PC-9 (cell line): ENCODE data around the gene MMP11. TPM values are rescaled to one million over a fixed set of nuclear protein-coding genes. Genes with fewer than 3 reads are reported as not detected.
A peak's percentile ranks its signal among the peaks of the same experiment; 100 is the strongest.

ENCODE experiments used
- BruUV-seq: library from RNA; stranded (reverse); fragments of 400-500 nt; replicated peaks from 2 replicates; lab custom pipeline; 2021; lab: Mats Ljungman, UMichigan
- CTCF ChIA-PET: fragments of 300-600 bp; sonication (Branson Sonifier 250); formaldehyde crosslinking; loops from one replicate; lab custom pipeline; 2022; ENCODE audit warnings: antibody characterized with exemption; lab: Charles Lee
- POLR2A ChIA-PET: fragments of 300-600 bp; sonication (Branson Sonifier 250); formaldehyde crosslinking; loops from one replicate; lab custom pipeline; 2022; ENCODE audit warnings: antibody characterized with exemption; ENCODE audit not compliant: unreplicated experiment; lab: Charles Lee
- DNase-seq, 2 experiments: peaks; one replicate each; pipeline versions ENCODE4 v3.0.0 to v3.0.0-alpha.2; 2015 to 2022; ENCODE audit warnings: mixed read lengths in 1 of 2
- H2AFZ ChIP-seq: fragments of 200-600 bp; sonication (generic); 2 replicates; pipeline ENCODE4 v1.8.1; 2017; ENCODE audit warnings: antibody characterized with exemption
- H3F3A ChIP-seq: fragments of 200-600 bp; sonication (generic); 2 replicates; pipeline ENCODE4 v1.8.1; 2017; ENCODE audit warnings: antibody characterized with exemption, mild to moderate bottlenecking, low read depth; ENCODE audit not compliant: insufficient read depth
- H3K27ac ChIP-seq: fragments of 200-600 bp; sonication (generic); 2 replicates; pipeline ENCODE4 v1.6.1; 2016; ENCODE audit warnings: mixed run types
- H3K27me3 ChIP-seq: fragments of 200-600 bp; sonication (generic); 2 replicates; pipeline ENCODE4 v1.6.1; 2016; ENCODE audit warnings: low read depth, mixed run types; ENCODE audit not compliant: insufficient read depth
- H3K36me3 ChIP-seq: fragments of 200-600 bp; sonication (generic); 2 replicates; pipeline ENCODE4 v1.6.1; 2016; ENCODE audit warnings: low read depth, mixed run types
- H3K4me1 ChIP-seq: fragments of 200-600 bp; sonication (generic); replicated peaks from 2 replicates; pipeline ENCODE4 v1.6.1; 2016; ENCODE audit warnings: mixed run types; ENCODE audit not compliant: insufficient read depth
- H3K4me2 ChIP-seq: fragments of 200-600 bp; sonication (generic); 2 replicates; pipeline ENCODE4 v1.6.1; 2017; ENCODE audit warnings: mixed run types
- H3K4me3 ChIP-seq: fragments of 200-600 bp; sonication (generic); 2 replicates; pipeline ENCODE4 v1.6.1; 2016; ENCODE audit warnings: mixed run types
- H3K79me2 ChIP-seq: fragments of 200-600 bp; sonication (generic); 2 replicates; pipeline ENCODE4 v1.6.1; 2017; ENCODE audit warnings: low read depth, mixed run types
- H3K9me2 ChIP-seq: fragments of 200-600 bp; sonication (generic); 2 replicates; pipeline ENCODE4 v1.8.1; 2017; ENCODE audit warnings: mild to moderate bottlenecking; ENCODE audit not compliant: insufficient read depth
- H3K9me3 ChIP-seq: fragments of 200-600 bp; sonication (generic); 2 replicates; pipeline ENCODE4 v1.8.1; 2016; ENCODE audit warnings: low read depth; ENCODE audit not compliant: insufficient read depth
- H4K20me1 ChIP-seq: fragments of 200-600 bp; sonication (generic); 2 replicates; pipeline ENCODE4 v1.8.1; 2017; ENCODE audit not compliant: insufficient read depth
- CTCF ChIP-seq: fragments of 200-600 bp; sonication (generic); conservative IDR thresholded peaks from 2 replicates; pipeline ENCODE4 v1.6.1; 2017; ENCODE audit warnings: mixed run types, antibody characterized with exemption, mild to moderate bottlenecking, moderate library complexity
- EZH2 ChIP-seq: fragments of 200-600 bp; sonication (generic); IDR thresholded peaks from 2 replicates; pipeline ENCODE4 v1.8.0; 2017; ENCODE audit warnings: antibody characterized with exemption, low read depth
- intact Hi-C: fragments of 100-400 bp; cut with micrococcal nuclease; formaldehyde crosslinking; loops from one replicate; pipeline ENCODE4 v1.10.0; 2022; ENCODE audit not compliant: unreplicated experiment
- total RNA-seq: library from RNA; stranded (reverse); gene quantifications from 2 replicates; pipeline ENCODE4 v1.2.3, GENCODE V29; 2021

MMP11 gene
- total RNA-seq, 1 experiment from 2014 or later = 2.4 TPM

- H3F3A ChIP-seq = peaks cover 5% of the 10 kb centered on the region; the same call in 1 of the 2 replicates
- H3K4me1 ChIP-seq = peaks cover 11% of the 10 kb centered on the region; the same call in 1 of the 2 replicates
- POLR2A ChIA-PET = no interaction called here
- TF ChIP-seq CTCF (no peak), EZH2 (no peak)
- no peak overlapping the region for H3K27ac ChIP-seq
- BruUV-seq = no TSS peak
- H3K9me2 ChIP-seq = no peaks in the 10 kb centered on the region
- H2AFZ ChIP-seq = no peak overlapping the region
- peak in 1 of 2 experiments; percentile 18 for DNase-seq
- no peaks in the 10 kb centered on the region for H3K27me3 ChIP-seq
- H3K9me3 ChIP-seq = no peaks in the 10 kb centered on the region
- intact Hi-C loops = no loop called here
- H3K4me3 ChIP-seq = no peak overlapping the region
- H3K4me2 ChIP-seq = peak overlapping the region; percentile 22; the same call in 1 of the 2 replicates
- H4K20me1 ChIP-seq = no peaks in the 10 kb centered on the region
- no peaks in the 10 kb centered on the region for H3K79me2 ChIP-seq
- peaks cover 4% of the 10 kb centered on the region; the same call in 1 of the 2 replicates for H3K36me3 ChIP-seq
- CTCF ChIA-PET = no interaction called here
These were observed 30.0 kb upstream of the MMP11 start for GRCh38 chr22:23742505-23743264.

- Histone ChIP-seq H4K20me1 (no peaks in the 10 kb centered on the region), H3K36me3 (peaks cover 4% of the 10 kb centered on the region; the same call in 1 of the 2 replicates), H3K4me3 (no peak overlapping the region), H3K9me3 (no peaks in the 10 kb centered on the region), H3K27ac (0 out of 2 replicates have a peak overlapping the region, but pooled peaks have one; percentile 43), H3K27me3 (no peaks in the 10 kb centered on the region), H3K4me2 (peak overlapping the region; percentile 22; the same call in 1 of the 2 replicates), H3K79me2 (no peaks in the 10 kb centered on the region), H2AFZ (no peak overlapping the region), H3K9me2 (no peaks in the 10 kb centered on the region), H3F3A (peaks cover 5% of the 10 kb centered on the region; the same call in 1 of the 2 replicates), H3K4me1 (peaks cover 11% of the 10 kb centered on the region; the same call in 1 of the 2 replicates)
- no peak for TF ChIP-seq CTCF
- TF ChIP-seq EZH2 = no peak
- BruUV-seq = no TSS peak
- intact Hi-C loops = no loop called here
- DNase-seq = no peak
- CTCF ChIA-PET = no interaction called here
- POLR2A ChIA-PET = no interaction called here
These were observed 29.3 kb upstream of the MMP11 start for GRCh38 chr22:23743303-23743705.

- Histone ChIP-seq H3K4me1 (peaks cover 11% of the 10 kb centered on the region; the same call in 1 of the 2 replicates), H3K9me3 (no peaks in the 10 kb centered on the region), H3K4me2 (no peak overlapping the region), H3K9me2 (no peaks in the 10 kb centered on the region), H3K36me3 (peaks cover 4% of the 10 kb centered on the region; the same call in 1 of the 2 replicates), H2AFZ (no peak overlapping the region), H3K27ac (no peak overlapping the region), H3K4me3 (no peak overlapping the region), H3F3A (peaks cover 5% of the 10 kb centered on the region; the same call in 1 of the 2 replicates), H3K27me3 (no peaks in the 10 kb centered on the region), H4K20me1 (no peaks in the 10 kb centered on the region), H3K79me2 (no peaks in the 10 kb centered on the region)
- no TSS peak for BruUV-seq
- TF ChIP-seq EZH2 (no peak), CTCF (no peak)
- POLR2A ChIA-PET = interaction anchor here (0.5 kb wide), 1 partner anchor 67 kb away, joined by 3 read pairs; no protein-coding TSS in a partner anchor
- no peak for DNase-seq
- CTCF ChIA-PET = interaction anchor here (0.6 kb wide), 1 partner anchor 1214 kb away, joined by 4 read pairs; no protein-coding TSS in a partner anchor
- intact Hi-C loops = no loop called here
These were observed 28.6 kb upstream of the MMP11 start for GRCh38 chr22:23744001-23744400.
